GM21529 (cell line): ENCODE data around the gene TTLL11.

Experiments
- ATAC-seq: cut with Tn5 transposase; IDR thresholded peaks from one replicate; pipeline ENCODE4 v1.9.1; 2021; ENCODE audit not compliant: unreplicated experiment

TTLL11 gene

DNA sequence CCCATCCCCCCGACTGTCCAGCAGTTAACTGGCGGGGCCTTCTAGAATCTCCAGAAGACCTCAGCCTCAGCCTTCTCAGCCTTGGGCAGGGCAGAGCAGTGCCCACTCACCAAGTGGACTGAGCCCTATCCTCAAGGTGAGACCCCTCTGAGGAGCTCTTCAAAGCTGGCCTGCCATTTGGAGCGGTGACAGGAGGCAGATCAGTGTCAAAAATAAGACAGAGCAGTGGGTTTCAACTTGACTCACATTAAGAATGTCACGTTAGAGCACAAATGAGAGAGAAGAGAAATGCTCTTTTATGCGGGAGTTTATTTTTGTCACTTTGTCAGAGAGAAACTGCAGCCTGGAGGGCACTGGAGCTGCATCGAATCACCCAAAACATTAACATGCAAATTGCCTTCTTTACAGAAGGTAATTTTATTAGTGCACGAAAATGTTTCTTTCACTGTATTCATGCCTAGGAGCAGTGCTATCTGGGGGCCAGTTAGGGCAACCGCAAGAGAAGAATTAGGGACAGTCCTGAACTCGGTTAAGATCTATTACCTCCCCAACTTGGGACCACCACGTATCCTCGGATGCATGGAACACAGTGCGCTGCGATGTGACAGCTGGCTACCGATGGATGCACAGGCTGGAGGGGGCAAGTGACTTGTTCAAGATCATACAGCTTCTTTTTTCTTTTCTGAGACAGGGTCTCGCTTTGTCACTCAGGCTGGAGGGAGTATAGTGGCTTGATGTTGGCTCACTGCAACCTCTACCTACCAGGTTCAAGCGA is 253.2 kb downstream of the TTLL11 start:
- ATAC-seq, result peak; percentile 85

GRCh38 chr9:121838746-121839669 is 254.1 kb downstream of the TTLL11 start:
- no peak for ATAC-seq

- ATAC-seq, result no peak
Measured at GRCh38 chr9:121837113-121837961, 255.8 kb downstream of the TTLL11 start.

GRCh38 chr9:121836366-121836885 is 256.7 kb downstream of the TTLL11 start:
- no peak for ATAC-seq

DNA sequence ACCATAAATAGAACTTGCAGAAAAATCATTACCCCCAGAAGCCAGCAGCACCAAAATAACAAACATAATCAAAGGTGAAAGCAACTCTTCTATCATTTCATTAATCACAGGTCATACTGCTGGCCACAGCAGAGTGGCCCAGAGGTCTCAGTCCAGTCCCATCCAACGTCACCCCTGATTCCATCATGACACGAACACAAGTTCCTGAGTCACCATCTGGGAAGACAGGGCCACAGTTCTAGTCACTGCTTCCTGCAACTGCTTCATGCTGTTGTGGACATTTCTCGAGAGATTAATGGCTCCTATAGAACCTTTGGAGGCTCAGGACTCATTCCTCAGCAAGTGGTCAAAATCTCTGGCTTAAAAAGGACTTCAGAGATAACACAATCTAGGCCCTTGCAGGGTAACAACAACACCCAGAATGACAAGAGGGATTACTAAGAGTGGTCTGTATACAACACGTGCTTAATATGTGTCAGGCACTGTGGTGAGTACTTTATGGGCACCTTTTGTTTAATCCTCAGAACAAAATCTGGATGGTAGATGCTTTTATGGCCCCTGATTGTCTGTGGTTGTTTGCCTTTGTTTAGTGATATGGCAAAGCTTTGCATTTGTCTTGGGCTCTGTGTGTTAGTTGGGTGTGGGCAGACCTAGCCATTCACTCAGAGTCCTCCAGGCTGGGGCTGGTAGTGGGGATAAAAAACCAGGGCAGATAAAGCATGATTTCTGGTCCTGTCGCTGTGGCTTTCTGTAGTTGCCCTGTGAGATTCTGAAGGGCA is 257.3 kb downstream of the TTLL11 start:
- no peak for ATAC-seq

DNA sequence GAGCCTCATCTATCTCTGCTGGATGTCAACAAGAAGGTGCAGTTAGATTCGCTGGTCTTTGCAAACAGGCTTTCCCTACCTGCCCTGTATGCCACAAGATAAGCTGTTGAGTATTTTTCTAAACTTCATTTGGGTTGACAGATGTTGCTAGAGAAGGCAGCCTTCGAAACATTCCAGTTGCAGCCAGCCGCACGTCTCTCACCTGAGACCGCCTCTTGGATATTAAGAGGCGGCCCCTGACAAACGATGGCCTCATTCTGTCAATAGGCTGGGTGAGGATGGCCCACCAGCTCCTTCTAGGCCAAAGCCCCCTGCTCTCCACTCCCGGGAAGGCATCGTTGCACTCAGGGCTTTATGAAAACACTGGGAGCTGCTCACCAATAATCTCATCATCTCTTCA is 260.0 kb downstream of the TTLL11 start:
- ATAC-seq, result no peak

DNA sequence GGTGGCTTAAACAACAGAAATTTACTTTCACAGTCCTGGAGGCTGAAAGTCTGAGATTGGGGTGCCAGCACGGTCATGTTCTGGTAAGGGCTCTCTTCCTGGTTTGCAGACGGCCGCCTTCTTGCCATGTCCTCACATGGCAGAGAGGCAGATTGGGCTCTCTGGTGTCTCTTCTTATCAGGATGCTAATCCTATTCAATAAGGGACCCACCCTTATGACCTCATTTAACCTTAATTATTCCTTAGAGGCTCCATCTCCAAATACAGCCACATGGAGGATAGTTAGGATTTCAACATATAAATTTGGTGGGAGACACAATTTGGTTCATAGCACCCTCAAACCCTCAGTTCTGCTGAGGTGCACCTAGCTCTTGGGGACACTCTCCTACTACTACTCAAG is 261.2 kb downstream of the TTLL11 start:
- no peak for ATAC-seq

DNA sequence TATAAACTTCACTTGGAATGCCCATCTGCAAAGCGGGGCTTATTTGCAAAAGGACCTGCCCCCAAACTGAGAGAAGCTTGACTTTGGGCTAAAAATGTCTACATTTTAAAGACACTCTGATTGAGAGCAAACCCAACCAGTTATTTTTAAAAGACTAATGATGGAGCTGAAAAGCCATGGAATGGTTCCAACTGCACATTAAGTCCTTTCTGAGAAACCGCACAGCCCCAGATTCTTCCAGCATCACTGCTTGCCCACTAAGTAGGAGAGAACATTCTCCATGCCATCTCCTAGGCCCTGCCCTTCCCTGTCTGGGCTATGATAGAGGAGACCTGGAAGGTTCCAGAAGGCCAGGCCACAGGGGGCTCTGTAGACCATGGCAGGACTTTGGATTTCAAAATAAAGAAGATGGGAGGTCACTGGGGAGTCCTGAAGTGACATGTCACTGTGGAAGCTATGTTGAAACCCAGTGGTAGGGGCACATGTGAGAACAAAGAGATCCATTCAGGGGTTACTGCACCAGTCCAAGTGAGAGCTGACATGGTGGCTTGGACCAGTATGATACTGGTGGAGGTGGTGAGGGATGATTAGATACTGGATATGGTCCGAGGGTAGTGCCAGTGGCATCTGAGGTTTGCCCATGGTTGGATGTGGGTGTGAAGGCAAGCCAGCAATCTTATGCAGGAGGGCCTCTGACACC is 262.5 kb downstream of the TTLL11 start:
- no peak for ATAC-seq

DNA sequence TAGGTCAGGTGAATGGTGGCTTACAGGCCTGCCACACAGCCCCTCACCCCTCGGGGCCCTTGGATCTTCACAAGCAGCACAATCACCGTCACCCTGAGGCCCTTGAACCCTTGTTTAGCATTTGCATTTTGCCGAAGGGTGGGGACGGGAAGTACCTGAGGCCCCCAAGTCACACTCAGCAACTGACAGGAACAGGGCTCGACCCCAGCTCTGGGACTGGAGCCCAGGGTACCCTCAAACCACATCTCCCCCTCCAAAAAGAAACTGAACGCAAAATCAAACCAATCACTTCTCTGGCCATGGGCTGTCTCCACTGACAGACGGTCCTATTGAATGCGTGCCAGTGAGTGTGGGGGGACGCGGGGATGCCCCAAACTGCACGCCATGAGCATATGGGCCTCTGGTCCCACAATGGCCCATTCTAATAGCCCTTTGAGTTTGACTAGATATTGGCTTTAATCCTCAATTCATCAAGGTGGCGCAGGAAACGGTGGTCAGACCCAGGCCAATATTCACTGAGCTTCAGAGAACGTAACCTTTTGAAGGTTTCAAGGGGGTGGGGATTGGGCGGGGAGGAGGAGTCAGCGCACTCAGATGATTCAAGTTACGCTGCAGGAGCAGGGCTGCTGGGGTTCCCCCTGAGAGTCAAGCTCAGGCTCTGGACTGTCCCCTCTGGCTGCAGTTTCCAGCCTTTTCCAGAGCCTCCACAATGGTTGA is 265.7 kb downstream of the TTLL11 start:
- ATAC-seq, result no peak

GRCh38 chr9:121826711-121827110 is 266.4 kb downstream of the TTLL11 start:
- no peak for ATAC-seq

DNA sequence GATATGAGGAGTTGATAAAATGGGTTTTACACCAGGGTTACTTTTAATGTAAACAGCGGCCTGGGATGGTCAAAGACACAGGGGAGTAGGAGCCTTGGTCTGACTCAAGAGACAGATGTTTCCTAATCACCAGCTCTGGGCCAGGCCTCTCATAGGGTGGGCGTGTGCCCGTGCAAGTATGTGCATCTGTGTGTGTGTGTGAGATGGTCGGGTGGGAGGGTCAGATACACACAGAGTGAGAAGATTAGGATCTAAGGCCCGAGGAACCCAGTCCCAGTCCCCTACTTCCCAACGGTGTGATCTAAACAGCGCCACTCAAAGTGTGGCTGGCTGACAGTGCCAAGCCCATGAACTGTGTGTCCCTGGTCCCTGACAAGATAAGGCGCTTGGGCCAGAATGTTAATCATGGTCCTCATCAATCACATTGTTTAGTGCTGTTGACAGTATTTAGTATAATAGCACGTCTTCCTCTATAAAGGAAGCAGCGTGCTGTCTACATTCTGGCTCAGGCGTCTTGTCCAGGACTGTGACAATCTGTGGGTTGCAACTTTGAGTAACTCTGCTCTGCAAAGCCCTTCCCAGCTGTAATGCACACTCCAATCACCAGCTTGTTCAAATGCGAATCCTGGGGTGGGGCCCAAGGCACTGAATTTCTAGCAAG is 267.9 kb downstream of the TTLL11 start:
- ATAC-seq, result no peak

- ATAC-seq, result no peak
Measured at GRCh38 chr9:121824651-121825030, 268.5 kb downstream of the TTLL11 start.

DNA sequence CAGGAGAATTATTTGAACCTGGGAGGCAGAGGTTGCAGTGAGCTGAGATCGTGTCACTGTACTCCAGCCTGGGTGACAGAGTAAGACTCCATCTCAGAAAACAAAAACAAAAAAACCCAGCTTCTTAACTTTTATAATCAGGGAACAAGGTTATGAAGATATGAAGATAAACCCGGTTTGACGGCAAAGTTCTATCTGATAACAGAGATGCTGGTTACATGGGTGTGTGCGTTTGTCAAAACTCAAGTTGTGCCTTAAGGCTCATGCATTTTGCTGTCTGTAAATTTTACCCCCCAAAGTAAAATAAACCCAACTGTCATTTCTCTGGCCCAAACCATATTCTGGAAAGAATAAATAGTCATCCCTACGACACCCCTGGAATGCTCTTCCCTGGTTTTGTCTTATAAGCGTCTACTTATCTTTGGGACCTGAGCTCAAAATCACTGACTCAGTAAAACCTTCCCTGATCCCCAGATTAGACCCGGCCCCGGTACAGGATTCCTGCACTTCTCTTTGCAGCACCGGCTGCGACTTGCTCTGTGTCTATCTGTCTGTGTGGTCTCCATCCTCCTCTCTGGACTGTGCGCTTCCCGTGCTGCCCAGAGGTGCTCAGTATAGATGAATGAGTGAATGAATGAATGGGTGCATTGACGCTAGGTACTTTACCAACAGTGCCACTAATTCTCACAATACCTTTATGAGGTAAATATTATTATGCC is 269.5 kb downstream of the TTLL11 start:
- ATAC-seq, result no peak

- no peak for ATAC-seq
Measured at GRCh38 chr9:121822093-121823085, 270.7 kb downstream of the TTLL11 start.

DNA sequence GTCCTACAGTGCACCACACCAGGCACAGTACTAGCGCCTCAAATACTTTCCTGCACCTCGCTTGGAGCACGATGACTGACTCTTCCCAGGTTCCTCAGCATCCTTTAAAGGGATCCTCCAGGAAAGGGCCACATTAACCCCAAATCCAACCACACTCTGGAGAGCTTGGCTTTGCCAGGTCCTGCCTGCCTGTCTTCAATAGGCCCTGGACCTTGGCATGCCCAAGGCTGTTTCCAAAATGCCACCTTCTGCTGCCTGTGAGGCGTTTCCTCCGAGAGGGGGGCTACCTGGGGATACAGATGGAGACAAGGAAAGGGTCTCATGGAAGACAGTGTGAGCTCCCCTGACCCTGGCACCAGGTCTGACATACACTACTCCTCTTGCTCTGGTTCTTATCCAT is 271.8 kb downstream of the TTLL11 start:
- ATAC-seq, result no peak

DNA sequence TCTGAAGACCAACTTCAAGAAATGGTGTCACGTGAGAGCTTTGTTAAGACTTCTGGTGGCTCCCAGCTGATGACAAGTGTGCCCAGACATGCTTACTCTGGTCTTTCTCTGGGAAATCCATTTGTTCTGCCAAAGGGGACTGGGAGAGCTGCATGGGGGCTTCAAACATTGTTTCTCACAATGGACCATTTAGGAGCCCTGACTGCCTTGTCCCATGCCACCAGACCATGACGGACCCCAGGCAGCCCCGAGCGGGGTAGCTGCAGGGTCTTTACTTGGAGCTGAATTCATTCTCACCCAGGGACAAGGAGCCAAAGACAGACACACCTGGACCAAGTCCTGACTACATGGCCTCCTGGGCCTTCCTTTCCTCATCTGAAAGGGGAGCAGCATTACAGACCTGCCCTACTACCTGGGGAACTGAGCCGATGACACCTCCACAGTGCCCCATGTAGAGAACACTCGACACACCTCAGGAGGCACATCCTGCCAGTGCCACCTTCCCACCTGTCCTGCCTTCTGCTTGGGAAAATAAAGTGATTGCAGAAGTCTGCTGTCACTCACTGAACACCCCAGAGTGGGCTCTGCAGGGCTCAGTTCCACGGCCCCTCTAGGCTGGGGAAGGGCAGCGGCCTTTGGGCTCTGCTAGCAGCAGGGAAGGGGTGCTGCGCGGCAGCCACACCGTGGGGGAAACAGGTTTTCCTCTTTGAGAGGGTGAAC is 272.7 kb downstream of the TTLL11 start:
- ATAC-seq, result no peak
